Measurements from ENCODE around the gene NMRK2. TPM values are rescaled to one million over a fixed set of nuclear protein-coding genes. Genes with fewer than 3 reads are reported as not detected.

The NMRK2 gene
- polyA plus RNA-seq, 3 donors, result not detected

DNA sequence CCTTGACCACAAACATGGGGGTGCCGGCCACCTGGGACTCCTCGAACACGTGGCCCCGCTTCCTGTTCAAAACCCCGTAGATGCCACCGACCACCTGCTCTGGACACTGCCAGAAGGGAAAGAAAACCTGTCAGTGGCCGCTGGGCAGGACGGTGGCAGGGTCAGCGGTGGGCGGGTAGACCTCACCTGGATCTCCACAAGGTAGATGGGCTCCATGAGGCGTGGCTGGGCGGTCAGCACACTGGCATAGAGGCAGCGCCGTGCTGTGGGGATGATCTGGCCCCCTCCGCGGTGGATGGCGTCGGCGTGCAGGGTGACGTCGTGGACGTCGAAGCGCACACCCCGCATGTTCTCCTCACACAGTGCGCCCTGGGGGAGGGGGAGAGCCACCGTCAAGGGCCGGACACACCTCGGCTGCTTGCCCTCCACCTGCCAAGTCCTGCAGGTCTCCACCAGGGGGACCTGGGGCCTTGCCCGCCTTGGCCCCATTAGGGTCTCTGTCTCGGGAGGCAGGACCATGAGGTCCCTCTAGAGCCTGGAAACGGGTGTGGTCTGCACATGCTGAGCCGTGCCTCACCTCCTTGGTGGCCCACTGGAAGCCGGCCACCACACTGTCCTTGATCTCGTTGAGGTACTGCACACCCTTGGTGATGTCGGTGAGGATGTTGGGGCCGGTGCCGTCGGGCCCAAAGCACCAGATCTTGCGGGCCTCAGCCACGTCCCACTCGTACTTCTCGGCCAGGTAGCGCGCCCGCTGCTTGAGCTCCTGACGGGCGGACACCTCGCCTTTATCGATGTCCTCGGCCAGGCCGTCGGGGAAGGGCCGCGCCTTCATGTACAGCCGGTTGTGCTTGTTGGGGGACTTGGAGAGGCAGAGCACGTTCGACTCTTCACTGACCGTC lies 44.6 kb downstream of the NMRK2 start:
- DNase-seq (ENCODE audit: extremely low read depth in 1 of 11, low read depth in 9 of 11, low spot score in 4 of 11), result no peak

DNA sequence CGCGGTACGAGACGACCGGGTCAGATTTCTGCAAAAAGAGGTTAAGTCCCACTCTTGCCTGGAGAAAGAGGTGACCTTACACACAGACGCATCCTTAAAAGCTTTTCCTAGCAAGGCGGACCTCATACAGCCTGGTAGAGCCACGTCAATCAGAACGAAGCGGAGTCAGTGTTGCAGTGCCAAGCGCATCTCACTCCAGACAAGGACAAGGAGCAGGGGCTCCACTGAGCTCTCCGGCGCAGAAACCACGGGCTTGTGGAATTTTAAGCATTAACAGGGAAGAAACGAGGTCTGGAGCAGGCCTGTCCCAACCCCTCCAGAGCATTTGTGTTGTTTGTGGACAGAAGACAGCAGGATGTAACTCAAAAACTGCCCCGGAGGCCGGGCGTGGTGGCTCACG lies 45.3 kb downstream of the NMRK2 start:
- DNase-seq (ENCODE audit: extremely low read depth in 1 of 11, low read depth in 9 of 11, low spot score in 4 of 11), result no peak

DNA sequence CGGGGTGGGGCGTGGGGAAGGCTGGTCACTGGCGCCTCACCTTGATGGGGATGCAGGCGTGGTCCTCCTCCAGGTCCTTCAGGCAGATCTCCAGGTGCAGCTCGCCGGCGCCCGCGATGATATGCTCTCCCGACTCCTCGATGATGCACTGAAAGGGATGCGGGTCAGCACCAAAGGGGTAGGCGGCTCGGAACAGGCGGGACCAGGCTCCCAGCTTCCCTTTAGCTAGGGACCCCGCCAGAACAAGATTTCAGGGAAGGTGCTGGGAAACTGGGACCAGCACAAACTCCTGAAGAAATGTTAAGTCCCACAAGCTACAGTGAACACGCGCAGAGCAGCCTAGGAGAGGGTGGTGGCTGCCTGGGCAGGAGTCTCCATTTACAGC lies 46.4 kb downstream of the NMRK2 start:
- no peak for DNase-seq (ENCODE audit: extremely low read depth in 1 of 11, low read depth in 9 of 11, low spot score in 4 of 11)

DNA sequence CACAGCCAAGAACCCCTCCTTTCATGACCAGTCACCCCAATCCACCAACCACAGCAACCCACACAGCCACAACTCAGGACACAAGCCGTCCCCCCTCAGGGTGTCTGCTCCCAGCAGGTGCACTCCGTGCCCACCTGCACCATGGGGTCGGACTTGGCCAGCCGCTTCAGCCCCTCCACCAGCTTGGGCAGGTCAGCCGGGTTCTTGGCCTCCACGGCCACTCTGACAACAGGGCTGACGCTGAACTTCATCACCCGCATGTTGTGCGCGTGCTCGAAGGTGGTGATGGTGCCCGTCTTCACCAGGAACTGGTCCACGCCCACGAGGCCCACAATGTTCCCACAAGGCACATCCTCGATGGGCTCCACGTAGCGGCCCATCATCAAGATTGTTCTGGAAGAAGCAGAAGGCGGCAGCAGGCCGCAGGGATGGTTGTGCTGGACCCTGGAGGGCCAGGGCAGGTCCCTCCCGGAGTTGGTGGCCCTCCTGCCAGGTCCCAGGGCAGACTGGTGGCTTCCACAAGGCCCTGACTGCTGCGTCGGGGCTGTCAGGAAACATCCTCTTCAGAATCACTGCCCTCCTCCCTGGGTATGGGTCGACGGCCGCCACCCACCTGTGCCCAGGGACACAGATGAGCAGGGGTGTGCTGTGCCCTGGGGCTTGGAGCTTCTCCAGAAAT lies 46.9 kb downstream of the NMRK2 start:
- DNase-seq (ENCODE audit: extremely low read depth in 1 of 11, low read depth in 9 of 11, low spot score in 4 of 11), result no peak

DNA sequence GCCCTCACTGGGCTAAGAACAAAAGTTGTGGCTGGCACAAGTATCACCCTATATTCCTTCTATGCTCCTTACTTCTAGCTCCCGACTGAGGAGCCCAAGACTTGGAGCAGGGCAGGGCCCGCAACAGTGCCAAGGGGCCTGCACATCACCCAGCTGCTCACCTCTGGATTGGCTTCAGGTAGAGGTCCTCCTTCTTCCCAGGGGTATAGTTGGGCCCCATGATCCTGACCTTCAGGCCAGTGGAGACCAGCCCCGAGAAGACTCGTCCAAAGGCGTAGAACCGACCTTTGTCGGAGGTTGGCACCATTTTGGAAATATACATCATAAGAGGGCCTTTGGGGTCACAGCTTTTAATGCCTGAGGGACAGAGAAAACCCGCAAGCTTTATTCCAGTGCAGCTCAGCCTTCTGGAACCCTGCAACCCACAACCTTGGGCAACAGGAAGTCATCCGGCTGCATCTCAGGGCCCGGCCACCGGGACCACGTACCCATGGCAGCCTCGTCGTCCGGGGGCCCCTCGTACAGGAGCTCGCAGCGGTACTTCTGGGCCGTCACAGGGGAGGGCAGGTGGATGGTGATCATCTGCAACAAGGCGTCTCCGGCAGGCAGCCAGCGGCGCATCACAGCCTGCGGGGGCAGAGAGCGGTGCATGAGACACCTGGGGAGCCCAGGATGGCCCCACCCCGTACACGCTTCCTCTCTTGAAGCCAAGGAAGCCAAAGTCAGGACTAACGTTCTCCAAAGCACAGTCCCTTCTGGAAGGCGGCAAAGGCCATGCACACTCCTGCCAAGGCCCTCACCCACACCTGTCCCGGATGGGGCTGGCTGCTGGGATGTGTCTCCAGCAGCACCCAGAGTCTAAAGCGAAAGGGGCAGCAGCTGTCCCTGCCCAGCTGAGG lies 47.7 kb downstream of the NMRK2 start:
- no peak for DNase-seq (ENCODE audit: extremely low read depth in 1 of 11, low read depth in 9 of 11, low spot score in 4 of 11)

DNA sequence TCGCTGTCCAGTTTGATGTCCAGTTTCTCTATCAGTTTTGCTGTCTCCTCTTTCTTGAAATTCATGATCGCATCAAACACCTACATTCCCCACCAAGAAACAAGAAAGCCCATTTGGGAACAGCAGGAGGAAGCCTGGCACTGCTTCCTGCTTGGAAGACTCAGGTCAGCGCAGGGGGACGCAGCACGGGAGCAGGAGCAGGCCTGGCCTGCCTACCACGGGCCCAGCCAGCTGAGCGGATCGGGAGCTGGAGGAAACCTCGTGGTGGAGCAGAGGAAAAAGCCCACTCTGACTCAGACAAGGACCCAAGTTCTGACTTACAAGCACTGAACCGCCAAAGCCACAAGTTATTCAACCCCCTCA lies 48.5 kb downstream of the NMRK2 start:
- DNase-seq (ENCODE audit: extremely low read depth in 1 of 11, low read depth in 9 of 11, low spot score in 4 of 11), result no peak

DNA sequence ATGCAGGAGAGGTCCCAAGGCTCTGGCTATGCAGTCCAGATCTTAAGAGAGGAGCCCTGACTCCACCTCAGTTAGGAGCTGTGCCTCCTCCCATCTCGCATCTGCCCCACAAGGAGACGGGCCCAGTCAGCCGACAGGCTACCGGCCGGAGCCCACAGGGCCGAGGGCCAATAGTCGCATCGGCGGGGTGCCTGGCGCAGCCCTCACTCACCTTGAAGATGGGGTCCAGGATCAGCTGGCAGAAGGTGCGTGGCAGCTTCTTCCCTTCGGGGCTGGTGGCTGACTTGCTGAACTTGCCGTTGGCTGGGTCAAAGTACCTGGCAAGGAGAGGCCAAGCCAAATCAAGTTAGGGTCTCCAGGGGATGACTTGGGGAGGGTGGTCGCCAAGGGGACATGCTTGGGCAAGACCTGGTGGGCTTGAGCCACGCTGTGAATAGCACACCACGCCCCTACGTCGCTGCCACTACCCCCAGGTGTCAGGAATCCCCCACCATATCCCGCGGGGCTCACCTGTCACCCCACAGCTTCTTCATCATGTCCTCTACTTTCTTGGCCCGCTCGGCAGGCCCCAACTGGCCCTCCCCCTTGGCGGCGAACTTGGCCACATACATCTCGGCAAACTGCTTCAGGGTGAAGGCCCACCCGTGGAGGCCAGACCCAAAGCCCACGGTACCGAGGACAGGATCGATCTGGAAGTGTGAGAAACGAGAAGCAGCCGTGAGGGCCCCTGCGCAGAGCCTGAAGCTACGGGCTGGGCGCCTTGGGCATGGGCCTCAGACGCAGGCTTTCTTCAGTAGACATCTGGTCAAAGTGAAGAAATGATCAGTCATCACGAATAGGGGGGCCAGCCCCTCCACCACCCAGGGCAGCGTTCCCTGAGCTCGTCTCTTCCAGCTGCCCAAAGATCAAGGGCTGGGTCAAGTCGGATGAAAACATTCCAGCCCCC lies 49.1 kb downstream of the NMRK2 start:
- DNase-seq (ENCODE audit: extremely low read depth in 1 of 11, low read depth in 9 of 11, low spot score in 4 of 11), result no peak

DNA sequence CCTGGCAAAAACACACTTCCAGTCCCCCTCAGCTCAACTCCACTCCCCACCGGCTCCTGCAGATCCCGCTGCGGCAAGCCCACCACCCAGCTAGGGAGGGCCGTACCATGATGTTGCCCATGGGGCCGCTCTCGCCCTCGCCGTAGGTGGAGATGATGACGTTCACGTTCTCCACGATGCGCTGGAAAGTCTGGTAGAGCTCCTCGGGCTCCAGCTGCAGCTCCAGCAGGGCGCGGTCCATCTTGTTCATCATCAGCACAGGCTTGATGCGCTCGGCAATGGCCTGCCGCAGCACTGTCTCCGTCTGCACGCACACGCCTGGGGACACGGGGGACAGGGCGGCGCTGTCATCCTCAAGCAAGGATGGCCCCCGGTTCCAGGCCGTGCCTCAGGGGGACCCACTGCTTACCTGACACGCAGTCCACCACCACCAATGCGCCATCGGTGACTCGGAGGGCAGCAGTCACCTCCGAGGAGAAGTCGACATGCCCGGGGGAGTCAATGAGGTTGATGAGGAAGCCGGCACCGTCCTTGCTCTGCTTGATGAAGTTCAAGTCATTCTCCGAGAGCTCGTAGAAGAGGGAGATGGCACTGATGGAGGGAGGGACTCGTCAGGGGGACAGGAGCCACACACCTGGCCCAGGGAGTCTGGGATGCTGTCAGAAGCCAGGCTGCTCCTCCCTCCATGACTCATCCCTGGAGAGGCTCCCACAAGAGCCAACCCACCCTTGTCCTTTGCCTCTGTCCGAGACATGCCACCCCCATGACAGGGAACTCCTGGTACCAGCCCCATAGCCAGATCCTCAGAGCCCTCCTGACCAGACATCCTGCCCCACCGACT lies 50.1 kb downstream of the NMRK2 start:
- DNase-seq (ENCODE audit: extremely low read depth in 1 of 11, low read depth in 9 of 11, low spot score in 4 of 11), result no peak

DNA sequence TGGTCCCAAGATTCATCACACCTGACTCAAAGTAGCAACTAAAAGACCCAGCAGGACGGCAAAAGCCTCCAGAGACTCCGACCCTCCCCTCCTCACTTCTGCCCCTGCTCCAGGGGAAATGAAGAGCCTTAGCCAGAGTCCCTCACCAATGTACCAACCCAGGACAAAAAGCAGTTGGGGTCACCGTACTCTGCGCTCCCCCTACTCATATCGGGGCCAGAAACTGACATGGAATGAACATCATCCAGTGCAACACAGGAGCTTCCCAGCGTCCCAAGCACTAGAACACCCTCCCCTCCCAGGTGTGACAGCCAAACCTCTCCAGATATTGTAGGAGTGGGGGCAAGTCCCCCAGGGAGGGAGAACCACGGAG lies 50.7 kb downstream of the NMRK2 start:
- no peak for DNase-seq (ENCODE audit: extremely low read depth in 1 of 11, low read depth in 9 of 11, low spot score in 4 of 11)

DNA sequence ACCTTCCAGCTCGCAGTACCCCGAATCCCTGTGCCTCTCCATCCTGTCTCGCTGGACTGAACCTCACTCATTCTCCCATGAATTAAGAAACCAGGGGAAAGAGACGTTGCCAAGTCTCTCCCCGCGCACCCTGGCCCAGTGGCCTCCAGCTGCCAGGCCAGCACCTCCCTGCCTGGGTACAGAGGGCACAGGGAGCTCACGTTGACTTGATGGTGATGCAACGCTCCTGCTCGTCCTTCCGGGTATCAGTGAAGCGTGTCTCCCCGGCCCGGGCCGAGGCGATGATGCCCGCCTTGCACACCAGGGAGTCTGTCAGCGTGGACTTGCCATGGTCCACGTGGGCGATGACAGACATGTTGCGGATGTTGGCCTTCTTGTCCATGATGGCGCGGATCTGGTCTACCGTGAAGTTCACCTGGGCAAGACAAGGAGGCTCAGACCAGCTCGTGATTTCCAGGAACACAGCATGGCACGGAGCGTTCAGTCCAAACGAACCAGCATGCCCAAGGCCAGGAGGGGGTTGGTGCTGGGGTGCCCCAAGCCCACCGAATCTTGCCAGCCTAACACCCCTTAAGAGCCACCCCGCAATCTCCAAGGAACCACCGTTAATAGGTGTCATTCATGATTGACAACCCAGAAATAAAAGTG lies 51.2 kb downstream of the NMRK2 start:
- DNase-seq (ENCODE audit: extremely low read depth in 1 of 11, low read depth in 9 of 11, low spot score in 4 of 11), result no peak

DNA sequence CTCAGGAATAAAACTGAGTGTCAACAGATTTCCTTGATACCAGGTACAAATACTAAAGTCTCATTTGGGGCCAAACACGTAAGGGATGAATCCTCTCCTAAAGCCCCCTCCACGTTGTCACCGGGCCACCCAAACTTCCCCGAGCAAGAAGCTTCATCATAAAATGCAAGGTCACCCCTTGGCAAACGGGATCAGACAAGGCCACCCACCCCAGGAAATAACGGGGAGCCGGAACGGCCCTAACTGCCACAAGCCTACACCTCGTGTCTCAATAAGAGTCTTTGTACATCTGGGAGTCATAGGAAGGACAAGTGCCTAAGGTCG lies 51.7 kb downstream of the NMRK2 start:
- no peak for DNase-seq (ENCODE audit: extremely low read depth in 1 of 11, low read depth in 9 of 11, low spot score in 4 of 11)

DNA sequence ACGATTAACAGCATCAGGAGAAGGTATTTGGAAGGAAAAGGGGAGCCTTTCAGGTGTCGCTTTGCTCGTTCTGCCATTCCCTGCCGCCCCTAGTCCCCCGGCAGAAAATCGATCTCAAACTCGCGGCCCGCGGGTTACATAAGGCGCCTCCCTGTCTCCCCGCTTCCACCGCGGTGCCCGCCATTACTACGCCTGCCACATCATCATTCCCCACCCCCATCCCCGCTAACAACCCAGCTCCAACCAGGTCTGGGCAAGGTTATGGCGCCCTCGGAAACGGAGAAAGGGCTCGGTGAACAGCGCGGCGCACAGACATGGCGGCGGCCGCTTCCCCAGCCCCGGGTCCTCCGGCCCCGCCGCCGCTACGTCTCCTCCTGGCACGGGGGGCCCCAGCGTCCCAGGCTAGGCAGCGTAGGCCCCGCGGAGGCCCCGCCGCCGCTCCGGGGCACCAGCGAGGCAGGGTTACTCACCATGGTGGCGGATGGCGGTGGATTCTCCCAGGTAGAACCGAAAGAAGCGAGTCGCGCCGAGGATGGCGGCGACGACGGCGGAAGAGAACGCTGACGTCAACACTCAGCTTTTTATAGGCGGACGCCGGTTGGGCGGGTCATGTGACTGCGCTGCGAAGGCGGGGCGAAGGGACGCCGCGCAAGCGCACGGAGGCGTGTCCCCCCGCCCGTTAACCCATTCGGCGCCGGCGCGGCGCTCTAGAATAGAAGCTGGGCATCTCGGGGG lies 52.2 kb downstream of the NMRK2 start, which contains the start of gene EEF2:
Gene EEF2, minus strand, starts transcription at position 556 of the 735 bp plus-strand sequence. Its CDS starts 83 bp downstream, at position 473.
- peak; percentile 80 to 91 (median 89) for DNase-seq (ENCODE audit: extremely low read depth in 1 of 11, low read depth in 9 of 11, low spot score in 4 of 11)

DNA sequence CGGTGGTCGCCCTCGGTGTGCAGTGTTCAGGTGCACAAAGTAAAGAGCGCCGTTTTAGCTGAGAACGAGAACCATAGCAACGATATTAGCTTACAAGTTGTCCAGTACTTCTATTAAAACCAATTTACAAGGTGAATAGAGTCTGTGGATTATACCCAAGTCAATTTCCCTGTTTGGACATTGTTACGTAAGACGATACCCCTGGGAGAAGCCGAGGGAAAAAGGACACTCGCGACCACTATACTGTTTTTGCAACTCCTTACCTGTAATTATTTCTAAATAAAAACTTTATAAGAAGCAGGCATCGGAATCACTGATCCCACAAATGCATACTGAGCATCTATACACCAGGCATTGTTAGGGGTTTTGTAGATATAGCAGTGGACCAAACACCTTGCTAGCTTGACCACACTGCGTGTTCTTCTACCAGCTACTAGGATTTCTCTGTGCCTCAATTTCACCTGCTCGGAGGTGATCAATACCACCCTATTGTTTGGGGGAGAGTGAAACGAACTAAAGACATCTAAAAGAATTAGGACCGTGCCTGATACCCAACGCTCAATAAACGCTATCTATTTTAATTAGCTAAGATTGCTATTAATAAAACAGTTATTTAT lies 52.9 kb downstream of the NMRK2 start:
- no peak for DNase-seq (ENCODE audit: extremely low read depth in 1 of 11, low read depth in 9 of 11, low spot score in 4 of 11)

DNA sequence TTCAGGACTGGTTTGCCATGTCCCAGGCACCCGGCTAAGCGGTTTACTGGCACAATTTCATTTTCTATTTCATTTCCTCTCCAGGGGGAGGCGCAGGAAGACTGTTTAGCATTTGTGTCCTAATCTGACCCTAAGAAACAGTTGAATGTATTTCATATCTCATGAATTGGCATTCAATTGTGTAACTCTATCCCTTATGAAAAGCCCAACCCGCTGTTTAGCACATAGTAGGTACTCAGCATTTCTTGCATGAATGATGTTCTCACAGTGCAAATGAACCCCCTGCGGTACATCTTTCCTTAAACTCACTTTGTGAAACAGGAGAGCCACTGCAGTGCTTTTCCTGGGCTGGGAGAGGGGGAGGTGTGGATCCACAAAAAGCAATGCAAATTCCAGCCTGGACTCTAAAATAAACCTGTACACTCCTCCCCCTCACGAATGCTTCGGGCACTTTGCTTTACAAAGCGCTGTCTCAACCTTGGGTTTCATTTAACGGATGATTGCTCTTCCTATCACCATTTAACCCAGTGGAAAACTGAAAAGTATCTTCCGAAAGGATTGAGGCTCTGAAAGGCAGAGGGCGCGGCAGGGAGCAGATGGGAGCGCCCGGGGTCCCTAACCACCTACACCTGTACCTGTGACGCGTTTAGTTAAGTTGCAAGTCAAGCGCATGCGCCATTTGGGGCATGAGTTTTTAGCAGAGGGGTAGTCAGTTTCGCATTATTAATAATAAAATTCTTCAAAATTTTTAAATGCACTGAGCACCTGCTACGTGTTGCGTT lies 53.6 kb downstream of the NMRK2 start:
- DNase-seq (ENCODE audit: extremely low read depth in 1 of 11, low read depth in 9 of 11, low spot score in 4 of 11), result peak in 4 of 11 donors; percentile 52 to 79 (median 77)

DNA sequence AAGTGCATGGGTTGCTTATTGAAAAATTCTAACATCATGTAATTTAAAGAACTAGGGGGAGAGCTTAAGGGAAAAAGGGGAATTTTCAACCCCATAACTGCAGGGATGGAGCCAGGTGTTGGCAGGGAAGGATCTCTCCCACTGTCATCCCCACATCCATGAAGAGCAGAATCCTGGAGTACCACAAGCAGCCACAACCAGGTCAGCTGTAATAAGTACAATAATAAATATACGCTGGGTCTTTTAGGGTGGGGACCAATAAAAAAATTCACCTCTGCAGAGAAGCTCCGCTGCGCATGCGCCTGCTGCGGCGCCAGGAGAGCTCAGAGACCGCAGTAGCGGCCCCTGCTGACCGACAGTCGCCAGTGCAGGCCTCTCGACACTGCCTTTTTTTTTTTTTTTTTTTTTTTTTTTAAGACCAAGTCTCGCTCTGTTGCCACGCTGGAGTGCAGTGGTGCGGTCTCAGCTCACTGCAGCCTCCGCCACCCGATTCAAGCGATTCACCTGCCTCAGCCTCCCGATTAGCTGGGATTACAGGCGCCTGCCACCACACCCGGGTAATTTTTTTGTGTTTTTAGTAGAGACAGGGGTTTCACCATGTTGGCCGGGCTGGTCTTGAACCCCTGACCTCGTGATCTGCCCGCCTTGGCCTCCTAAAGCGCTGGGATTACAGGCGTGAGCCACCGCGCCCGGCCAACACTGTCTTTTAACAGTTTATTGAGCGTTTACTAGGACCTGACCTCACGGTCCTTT lies 54.9 kb downstream of the NMRK2 start:
- peak in 8 of 11 donors; percentile 69 to 80 (median 74) for DNase-seq (ENCODE audit: extremely low read depth in 1 of 11, low read depth in 9 of 11, low spot score in 4 of 11)

Data from renal cortex interstitium (tissue), 11 donors.